Thyroid gland (tissue), 4 donors: ENCODE results near the gene PHACTR1.

Experiments
- CTCF ChIP-seq, 6 experiments: fragments of 200-600 bp in 3 of 6; fragments of 450-650 bp in 3 of 6; sonication (generic) in 3 of 6; IDR thresholded peaks; one replicate each; pipeline ENCODE4 v1.5.1; 2016 to 2019; ENCODE audit warnings: antibody characterized with exemption in 6 of 6, mild to moderate bottlenecking in 2 of 6, inconsistent platforms in 1 of 6, moderate library complexity in 1 of 6
- POLR2A ChIP-seq, 2 donors: fragments of 450-650 bp; IDR thresholded peaks; one replicate each; pipeline ENCODE4 v1.6.1; 2017; ENCODE audit warnings: antibody characterized with exemption in 2 of 2, mild to moderate bottlenecking in 2 of 2, moderate library complexity in 1 of 2

GRCh38 chr6:13259393-13259792 is 542.8 kb downstream of the PHACTR1 start:
- no peak for TF ChIP-seq POLR2A (IDR thresholded peaks at IDR 0.05)
- no peak for TF ChIP-seq CTCF (IDR thresholded peaks at IDR 0.05)
